ENCODE measurements around the gene ABHD6.

The ABHD6 gene

GRCh38 chr3:58188173-58188564 is 49.4 kb upstream of the ABHD6 start:
- no peaks in the 10 kb centered on the region for H3K36me3 ChIP-seq (ENCODE audit: control insufficient read depth in 2 of 2, insufficient read depth in 1 of 2, low read length in 2 of 2)
- H3K4me1 ChIP-seq (ENCODE audit: control insufficient read depth, insufficient read depth, low read length), result no peaks in the 10 kb centered on the region; the same call in 1 of the 2 replicates
- CTCF ChIA-PET, result interaction anchor here (0.5 to 4.6 kb wide), 23 partner anchors 10 to 780 kb away, joined by 3 to 55 read pairs (median 5); partner anchors contain the start of genes DNASE1L3, HTD2 and RPP14
- POLR2A ChIA-PET, result interaction anchor here (1.4 kb wide), 1 partner anchor 118 kb away, joined by 7 read pairs; the partner anchor contains the start of genes HTD2 and RPP14
- H3K9me3 ChIP-seq (ENCODE audit: control insufficient read depth, insufficient read depth, low read depth, low read length), result no peaks in the 10 kb centered on the region
- no peak overlapping the region for H3K4me3 ChIP-seq (ENCODE audit: low read depth, low read length)
- H3K27ac ChIP-seq (ENCODE audit: extremely low read depth, low read depth, low read length), result no peak overlapping the region
- TF ChIP-seq ZBTB17 (tag by site-specific recombination; IDR thresholded peaks at IDR 0.05) (no peak), SP7 (tag by site-specific recombination; IDR thresholded peaks at IDR 0.05) (no peak), ZNF561 (tag by site-specific recombination; IDR thresholded peaks at IDR 0.05; ENCODE audit: borderline replicate concordance) (no peak), ZNF112 (tag by site-specific recombination; IDR thresholded peaks at IDR 0.05) (no peak), KLF7 (tag by site-specific recombination; IDR thresholded peaks at IDR 0.05; ENCODE audit: borderline replicate concordance) (no peak), HOXD13 (CRISPR knock-in tag; IDR thresholded peaks at IDR 0.05; ENCODE audit: borderline replicate concordance) (no peak), WT1 (tag by site-specific recombination; IDR thresholded peaks at IDR 0.05) (no peak), ZNF37A (tag by site-specific recombination; IDR thresholded peaks at IDR 0.05) (no peak), ZNF555 (tag by site-specific recombination; conservative IDR thresholded peaks at IDR 0.05) (no peak), ZNF623 (tag by site-specific recombination; IDR thresholded peaks at IDR 0.05) (no peak), PBX3 (CRISPR knock-in tag; IDR thresholded peaks at IDR 0.05) (no peak)

- Histone ChIP-seq H3K36me3 (ENCODE audit: control insufficient read depth in 2 of 2, insufficient read depth in 1 of 2, low read length in 2 of 2) (no peaks in the 10 kb centered on the region), H3K9me3 (ENCODE audit: control insufficient read depth, insufficient read depth, low read depth, low read length) (no peaks in the 10 kb centered on the region), H3K4me1 (ENCODE audit: control insufficient read depth, insufficient read depth, low read length) (no peaks in the 10 kb centered on the region; the same call in 1 of the 2 replicates), H3K27ac (ENCODE audit: extremely low read depth, low read depth, low read length) (no peak overlapping the region), H3K4me3 (ENCODE audit: low read depth, low read length) (no peak overlapping the region)
- ChIA-PET POLR2A (interaction anchor here (0.6 kb wide), 1 partner anchor 182 kb away, joined by 5 read pairs; no protein-coding TSS in a partner anchor), CTCF (interaction anchor here (1.0 to 4.6 kb wide), 10 partner anchors 11 to 240 kb away, joined by 3 to 55 read pairs (median 8); partner anchors contain the start of genes HTD2 and RPP14)
- TF ChIP-seq BCL6B (tag by site-specific recombination; IDR thresholded peaks at IDR 0.05), result no peak
- TF ChIP-seq ELK4 (IDR thresholded peaks at IDR 0.05; ENCODE audit: borderline replicate concordance, low read depth, low read length), result no peak
- TF ChIP-seq ZNF660 (tag by site-specific recombination; IDR thresholded peaks at IDR 0.05), result no peak
- TF ChIP-seq ZNF585B (tag by site-specific recombination; IDR thresholded peaks at IDR 0.05), result no peak
- TF ChIP-seq ZNF621 (tag by site-specific recombination; IDR thresholded peaks at IDR 0.05), result no peak
- TF ChIP-seq ZNF292 (tag by site-specific recombination; IDR thresholded peaks at IDR 0.05; ENCODE audit: borderline replicate concordance, low read depth), result no peak
- TF ChIP-seq ZNF791 (tag by site-specific recombination; IDR thresholded peaks at IDR 0.05), result no peak
- TF ChIP-seq ZNF426 (tag by site-specific recombination; IDR thresholded peaks at IDR 0.05), result no peak
- TF ChIP-seq SALL2 (tag by site-specific recombination; IDR thresholded peaks at IDR 0.05; ENCODE audit: borderline replicate concordance), result no peak
- no peak for TF ChIP-seq WT1 (tag by site-specific recombination; IDR thresholded peaks at IDR 0.05)
- no peak for TF ChIP-seq ZNF223 (tag by site-specific recombination; IDR thresholded peaks at IDR 0.05)
- TF ChIP-seq ZSCAN4 (tag by site-specific recombination; IDR thresholded peaks at IDR 0.05), result no peak
- no peak for TF ChIP-seq REPIN1 (tag by site-specific recombination; IDR thresholded peaks at IDR 0.05; ENCODE audit: low read depth)
- TF ChIP-seq OSR2 (tag by site-specific recombination; IDR thresholded peaks at IDR 0.05), result no peak
These were observed 48.6 kb upstream of the ABHD6 start for GRCh38 chr3:58188921-58189451.

All from HEK293 (cell line).